Choroid plexus epithelial cell (primary cell): ENCODE measurements around the gene LMBR1.

Source experiments
- DNase-seq: peaks from one replicate; pipeline ENCODE4 v3.0.0-alpha.2; 2010; ENCODE audit warnings: low read depth
- H3K4me3 ChIP-seq: 2 replicates; pipeline ENCODE4 v1.5.1; 2011; ENCODE audit warnings: low read depth, mild to moderate bottlenecking, control low read depth, low read length, moderate library complexity
- TF ChIP-seq, protein P1 (sequence below): conservative IDR thresholded peaks from 2 replicates; pipeline ENCODE4 v1.5.1; 2011; ENCODE audit warnings: low read depth, mild to moderate bottlenecking, control low read depth, inconsistent platforms, low read length, moderate library complexity

Gene LMBR1

DNA sequence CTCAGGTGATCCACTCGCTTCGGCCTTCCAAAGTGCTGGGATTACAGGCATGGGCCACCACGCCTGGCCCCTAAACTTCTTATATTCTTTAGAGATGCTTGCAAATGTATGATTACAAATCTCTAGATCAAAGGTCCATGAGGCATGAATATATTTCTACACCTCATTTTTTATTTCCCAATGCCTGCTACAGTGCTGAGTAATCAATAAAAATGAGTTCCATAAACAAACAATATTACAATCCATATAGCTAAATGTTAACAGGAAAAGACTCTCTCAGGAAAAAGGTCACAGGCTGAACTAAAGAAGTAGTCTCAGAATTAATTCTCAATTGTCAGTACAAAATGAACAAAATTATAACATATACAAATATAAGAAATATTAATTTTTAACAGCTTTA, 90.8 kb downstream of the LMBR1 start:
- H3K4me3 ChIP-seq, result no peak overlapping the region
- no peak for DNase-seq
- TF ChIP-seq, protein P1, sequence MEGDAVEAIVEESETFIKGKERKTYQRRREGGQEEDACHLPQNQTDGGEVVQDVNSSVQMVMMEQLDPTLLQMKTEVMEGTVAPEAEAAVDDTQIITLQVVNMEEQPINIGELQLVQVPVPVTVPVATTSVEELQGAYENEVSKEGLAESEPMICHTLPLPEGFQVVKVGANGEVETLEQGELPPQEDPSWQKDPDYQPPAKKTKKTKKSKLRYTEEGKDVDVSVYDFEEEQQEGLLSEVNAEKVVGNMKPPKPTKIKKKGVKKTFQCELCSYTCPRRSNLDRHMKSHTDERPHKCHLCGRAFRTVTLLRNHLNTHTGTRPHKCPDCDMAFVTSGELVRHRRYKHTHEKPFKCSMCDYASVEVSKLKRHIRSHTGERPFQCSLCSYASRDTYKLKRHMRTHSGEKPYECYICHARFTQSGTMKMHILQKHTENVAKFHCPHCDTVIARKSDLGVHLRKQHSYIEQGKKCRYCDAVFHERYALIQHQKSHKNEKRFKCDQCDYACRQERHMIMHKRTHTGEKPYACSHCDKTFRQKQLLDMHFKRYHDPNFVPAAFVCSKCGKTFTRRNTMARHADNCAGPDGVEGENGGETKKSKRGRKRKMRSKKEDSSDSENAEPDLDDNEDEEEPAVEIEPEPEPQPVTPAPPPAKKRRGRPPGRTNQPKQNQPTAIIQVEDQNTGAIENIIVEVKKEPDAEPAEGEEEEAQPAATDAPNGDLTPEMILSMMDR, result no peak

- TF ChIP-seq, protein P1, result no peak
- H3K4me3 ChIP-seq, result no peak overlapping the region
- no peak for DNase-seq
Measured at GRCh38 chr7:156795415-156795814, 97.6 kb downstream of the LMBR1 start.

- TF ChIP-seq, protein P1, result no peak
- DNase-seq, result no peak
Measured at GRCh38 chr7:156793334-156793733, 99.6 kb downstream of the LMBR1 start.

GRCh38 chr7:156792611-156793010, 100.4 kb downstream of the LMBR1 start:
- no peak for DNase-seq
- TF ChIP-seq, protein P1, result no peak
- H3K4me3 ChIP-seq, result no peak overlapping the region

More at GRCh38 chr7:156793334-156793733, 99.6 kb downstream of the LMBR1 start:
- H3K4me3 ChIP-seq, result no peak overlapping the region

- TF ChIP-seq, protein P1, result no peak
- no peak for DNase-seq
- H3K4me3 ChIP-seq, result no peak overlapping the region
Measured at GRCh38 chr7:156791241-156791640, 101.7 kb downstream of the LMBR1 start.

DNA sequence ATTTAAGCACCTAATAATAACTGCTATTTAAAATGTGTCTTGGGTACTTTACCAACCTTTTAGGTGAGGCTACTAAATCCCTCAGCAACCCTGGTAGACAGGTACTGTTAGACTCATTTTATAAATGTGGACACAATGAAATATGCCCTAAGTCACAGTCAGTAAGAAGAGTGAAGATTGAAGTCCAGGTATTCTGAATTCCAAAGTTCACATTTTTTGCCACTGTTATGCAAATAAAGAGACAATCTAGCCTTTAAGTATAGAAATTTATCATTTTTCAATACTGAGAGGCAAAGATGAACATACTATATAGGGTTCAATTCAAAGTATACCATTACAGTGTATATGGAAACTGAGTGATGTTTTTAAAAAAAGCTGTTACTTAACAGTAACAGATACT, 102.7 kb downstream of the LMBR1 start:
- no peak overlapping the region for H3K4me3 ChIP-seq
- TF ChIP-seq, protein P1, result no peak
- no peak for DNase-seq

DNA sequence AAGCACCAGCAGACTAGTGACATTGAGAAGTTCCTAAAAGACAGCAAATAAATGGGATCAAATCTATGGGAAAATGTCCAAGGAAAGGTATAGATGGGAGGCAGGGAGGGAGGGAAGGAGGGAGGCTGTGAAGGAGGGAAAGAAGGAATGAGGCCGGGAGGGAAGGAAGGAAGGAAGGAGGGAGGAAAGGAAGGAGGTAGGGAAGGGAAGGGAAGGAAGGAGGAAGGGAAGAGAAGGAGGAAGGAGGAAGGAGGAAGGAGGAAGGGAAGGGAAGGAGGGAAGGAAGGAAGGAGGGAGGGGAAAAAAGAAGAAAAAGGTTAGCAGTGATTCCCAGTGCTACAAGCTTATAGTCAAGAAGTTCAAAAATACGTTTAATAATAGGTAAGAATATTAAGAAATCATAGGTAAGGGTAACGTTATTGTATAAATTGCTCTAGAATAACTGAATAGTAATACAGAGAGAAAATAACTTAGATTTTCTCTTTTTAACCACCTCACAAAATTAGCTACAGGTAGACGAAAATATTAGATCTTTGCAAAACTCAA, 106.9 kb downstream of the LMBR1 start:
- no peak overlapping the region for H3K4me3 ChIP-seq
- TF ChIP-seq, protein P1, result no peak
- DNase-seq, result no peak
